HepG2 (cell line): ENCODE data around the gene IGF2BP1. TPM values are rescaled to one million over a fixed set of nuclear protein-coding genes. Genes with fewer than 3 reads are reported as not detected.

Experiments
- ATAC-seq: fragments of 200-7000 bp; cut with Tn5 transposase; 3 replicates; pipeline ENCODE4 v1.9.1; 2020; ENCODE audit warnings: mild to moderate bottlenecking, moderate library complexity
- BruUV-seq: library from RNA; stranded (reverse); fragments of 400-500 nt; replicated peaks from 2 replicates; lab custom pipeline; 2021; lab: Mats Ljungman, UMichigan
- CTCF ChIA-PET: fragments of 300-600 bp; formaldehyde crosslinking; extraction: SDS; loops from one replicate; lab custom pipeline; 2021; ENCODE audit warnings: low total read pairs, inconsistent platforms, low intra/inter-chr PET ratio; lab: Yijun Ruan, JAX
- POLR2A ChIA-PET: fragments of 350-600 bp; sonication (Branson Sonifier 250); formaldehyde crosslinking; loops from one replicate; lab custom pipeline; 2020; ENCODE audit warnings: antibody characterized with exemption, inconsistent platforms; lab: Yijun Ruan, JAX
- DNase-seq: peaks from one replicate; pipeline ENCODE4 v3.0.0-alpha.2; 2015; ENCODE audit warnings: low spot score
- FAIRE-seq: peaks from 3 replicates; lab custom pipeline; 2011; peaks lifted over from hg19 to GRCh38; lab: Jason Lieb, UNC
- H2AFZ ChIP-seq: one replicate; pipeline ENCODE4 v1.6.1; 2011; ENCODE audit warnings: low read length, inconsistent platforms
- H3K27ac ChIP-seq: fragments of 300-600 bp; 3 replicates; pipeline ENCODE4 v1.8.0; 2011; ENCODE audit warnings: mixed run types, mild to moderate bottlenecking, mixed read lengths, low read length, inconsistent platforms; ENCODE audit not compliant: insufficient read depth; ENCODE audit errors: extremely low read length
- H3K27me3 ChIP-seq, 2 experiments: fragments of 200-600 bp in 1 of 2; 2 replicates in 1 of 2; 3 replicates in 1 of 2; pipeline versions ENCODE4 v1.6.0 to v1.8.0; 2011; ENCODE audit warnings: low read length in 2 of 2, mild to moderate bottlenecking in 2 of 2, moderate library complexity in 2 of 2, inconsistent platforms in 1 of 2; ENCODE audit not compliant: insufficient read depth in 2 of 2, control insufficient read depth in 1 of 2
- H3K36me3 ChIP-seq, 2 experiments: fragments of 200-600 bp in 1 of 2; replicated peaks in 1 of 2; 2 replicates in 1 of 2; 3 replicates in 1 of 2; pipeline versions ENCODE4 v1.5.1 to v1.8.0; 2011; ENCODE audit warnings: low read length in 2 of 2, inconsistent platforms in 1 of 2; ENCODE audit not compliant: insufficient read depth in 2 of 2, control insufficient read depth in 1 of 2
- H3K4me1 ChIP-seq: 2 replicates; pipeline ENCODE4 v1.5.1; 2012; ENCODE audit warnings: low read length, inconsistent platforms; ENCODE audit not compliant: insufficient read depth
- H3K4me2 ChIP-seq: 2 replicates; pipeline ENCODE4 v1.6.0; 2011; ENCODE audit warnings: low read depth, low read length, inconsistent platforms
- H3K4me3 ChIP-seq, 3 experiments: fragments of 200-600 bp in 1 of 3; sonication (generic), shearing (Covaris generic) in 1 of 3; replicated peaks in 1 of 3; 2 replicates each; pipeline ENCODE4 v1.5.1; 2011 to 2016; ENCODE audit warnings: low read length in 3 of 3, inconsistent platforms in 2 of 3, low read depth in 2 of 3, mild to moderate bottlenecking in 2 of 3, control low read depth in 1 of 3, mixed read lengths in 1 of 3; ENCODE audit not compliant: insufficient read depth in 1 of 3
- H3K79me2 ChIP-seq: one replicate; pipeline ENCODE4 v1.6.1; 2011; ENCODE audit warnings: low read length, inconsistent platforms; ENCODE audit not compliant: insufficient read depth
- H3K9ac ChIP-seq: 2 replicates; pipeline ENCODE4 v1.6.0; 2011; ENCODE audit warnings: mild to moderate bottlenecking, low read depth, low read length, inconsistent platforms; ENCODE audit not compliant: insufficient read depth
- H3K9me3 ChIP-seq: 2 replicates; pipeline ENCODE4 v1.5.1; 2012; ENCODE audit warnings: mild to moderate bottlenecking, low read length
- H4K20me1 ChIP-seq: 2 replicates; pipeline ENCODE4 v1.6.0; 2011; ENCODE audit warnings: inconsistent platforms, mild to moderate bottlenecking, low read length, moderate library complexity; ENCODE audit not compliant: insufficient read depth
- ATAD3A ChIP-seq: sonication (generic); formaldehyde crosslinking; IDR thresholded peaks from 2 replicates; pipeline ENCODE4 v1.4.0; 2020; ENCODE audit warnings: missing genetic modification reagents
- ETV5 ChIP-seq: IDR thresholded peaks from 2 replicates; pipeline ENCODE4 v1.6.1; 2018; ENCODE audit warnings: missing biosample characterization, missing genetic modification reagents, inconsistent platforms, borderline replicate concordance
- HOXA5 ChIP-seq: sonication (generic); formaldehyde crosslinking; IDR thresholded peaks from 2 replicates; pipeline ENCODE4 v1.4.0; 2020; ENCODE audit warnings: missing genetic modification reagents
- MXD4 ChIP-seq: IDR thresholded peaks from 2 replicates; pipeline ENCODE4 v1.6.1; 2016; ENCODE audit warnings: mild to moderate bottlenecking, missing biosample characterization, missing genetic modification reagents
- PAX8 ChIP-seq: sonication (generic); formaldehyde crosslinking; IDR thresholded peaks from 2 replicates; pipeline ENCODE4 v1.8.0; 2022; ENCODE audit warnings: mild to moderate bottlenecking, missing genetic modification reagents, borderline replicate concordance
- SETDB1 ChIP-seq: sonication (generic); formaldehyde crosslinking; IDR thresholded peaks from 2 replicates; pipeline ENCODE4 v1.5.1; 2020; ENCODE audit warnings: missing genetic modification reagents, mild to moderate bottlenecking, borderline replicate concordance
- SIN3B ChIP-seq: fragments of 150-350 bp; IDR thresholded peaks from 2 replicates; pipeline ENCODE4 v1.6.1; 2014; ENCODE audit warnings: low read length
- THYN1 ChIP-seq: sonication (generic); formaldehyde crosslinking; IDR thresholded peaks from 2 replicates; pipeline ENCODE4 v1.8.1; 2023; ENCODE audit warnings: low read depth, mild to moderate bottlenecking, moderate library complexity, missing genetic modification reagents, borderline replicate concordance
- TOPORS ChIP-seq: sonication (generic); formaldehyde crosslinking; IDR thresholded peaks from 2 replicates; pipeline ENCODE4 v1.8.0; 2023; ENCODE audit warnings: mild to moderate bottlenecking, missing genetic modification reagents
- ZEB1 ChIP-seq: IDR thresholded peaks from 2 replicates; pipeline ENCODE4 v1.6.1; 2012; ENCODE audit warnings: mild to moderate bottlenecking, low read depth, inconsistent platforms; ENCODE audit not compliant: insufficient replicate concordance
- ZNF292 ChIP-seq: sonication (generic); formaldehyde crosslinking; IDR thresholded peaks from 2 replicates; pipeline ENCODE4 v1.8.1; 2022; ENCODE audit warnings: mild to moderate bottlenecking, low read depth, missing genetic modification reagents, borderline replicate concordance
- ZNF326 ChIP-seq: sonication (generic); formaldehyde crosslinking; IDR thresholded peaks from 2 replicates; pipeline ENCODE4 v1.4.0; 2020; ENCODE audit warnings: missing genetic modification reagents, borderline replicate concordance
- ZNF605 ChIP-seq: sonication (generic); formaldehyde crosslinking; IDR thresholded peaks from 2 replicates; pipeline ENCODE4 v1.8.0; 2022; ENCODE audit warnings: mild to moderate bottlenecking, missing genetic modification reagents
- ZNF614 ChIP-seq: IDR thresholded peaks from 2 replicates; pipeline ENCODE4 v1.6.1; 2018; ENCODE audit warnings: missing biosample characterization, missing genetic modification reagents, inconsistent platforms, borderline replicate concordance
- ZNF709 ChIP-seq: sonication (generic); formaldehyde crosslinking; IDR thresholded peaks from 2 replicates; pipeline ENCODE4 v1.5.0; 2020; ENCODE audit warnings: mild to moderate bottlenecking, missing genetic modification reagents
- ZNF75D ChIP-seq: sonication (generic); formaldehyde crosslinking; IDR thresholded peaks from 2 replicates; pipeline ENCODE4 v1.8.1; 2023; ENCODE audit warnings: missing genetic modification reagents, mild to moderate bottlenecking, borderline replicate concordance
- WGBS: methylation state at CpG from one replicate; pipeline ENCODE4 v1.1.6; 2017; ENCODE audit warnings: low lambda C conversion rate; 5-methylcytosine and 5-hydroxymethylcytosine counted together
- in situ Hi-C: cut with HindIII; loops from 2 replicates; pipeline ENCODE4 v1.10.0; 2017; ENCODE audit warnings: low pct_unique_long_range_greater_than_20kb; ENCODE audit not compliant: extremely low pct_ligation_motif_present
- intact Hi-C: fragments of 100-400 bp; cut with micrococcal nuclease; formaldehyde crosslinking; loops from one replicate; pipeline ENCODE4 v1.10.0; 2022; ENCODE audit not compliant: unreplicated experiment
- polyA plus RNA-seq, 8 experiments: library from polyadenylated mRNA; depleted of rRNA in 3 of 8; stranded (reverse) in 7 of 8; unstranded in 1 of 8; fragments of >200 nt; fragmentation: Illumina TruSeq in 4 of 8; extraction: Trizol in 4 of 8; gene quantifications; 2 replicates each; pipeline versions ENCODE4 v1.2.1 to v1.2.3, GENCODE V29; 2011 to 2016; ENCODE audit warnings: low read depth in 4 of 8, missing spikeins in 1 of 8, mixed read lengths in 1 of 8; ENCODE audit not compliant: insufficient read depth in 1 of 8
- total RNA-seq, 5 experiments: library from RNA; depleted of rRNA; stranded (reverse); fragments of >200 nt; fragmentation: Illumina TruSeq; extraction: Trizol; gene quantifications; 2 replicates each; pipeline ENCODE4 v1.2.3, GENCODE V29; 2016; ENCODE audit warnings: low read depth in 1 of 5
- TF ChIP-seq, protein P1 (sequence below): sonication (generic); formaldehyde crosslinking; IDR thresholded peaks from 2 replicates; pipeline ENCODE4 v1.5.0; 2020; ENCODE audit warnings: missing genetic modification reagents

IGF2BP1 gene
- total and polyA plus RNA-seq, 2 of the 13 experiments (the other 11 are each of a cell fraction or from before 2014, with no cell fraction given), result 29.7 to 75.1 TPM

DNA sequence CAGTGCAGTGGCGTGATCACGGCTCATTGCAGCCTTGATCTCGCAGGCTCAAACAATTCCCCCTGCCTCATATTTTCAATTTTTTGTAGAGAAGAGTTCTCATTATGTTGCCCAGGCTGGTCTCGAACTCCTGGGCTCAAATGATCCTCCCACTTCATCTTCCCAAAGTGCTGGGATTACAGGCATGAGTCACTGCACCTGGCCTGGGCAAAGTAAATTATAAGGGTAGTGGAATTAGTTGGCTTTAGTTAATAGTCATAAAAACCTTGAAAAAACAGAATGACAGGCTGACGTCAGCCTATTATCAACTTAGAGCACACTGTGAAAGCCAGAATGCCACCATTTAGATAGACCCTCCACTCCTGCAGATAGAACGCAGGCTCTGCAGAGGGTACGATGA is 91.9 kb downstream of the IGF2BP1 start:
- no peaks in the 10 kb centered on the region; a peak in 2 of 5 replicates for H3K27me3 ChIP-seq
- in situ Hi-C loops, result no loop called here
- DNase-seq (no peak), ATAC-seq (no peak), FAIRE-seq (no peak)
- H4K20me1 ChIP-seq, result no peaks in the 10 kb centered on the region
- CTCF ChIA-PET, result no interaction called here
- H3K36me3 ChIP-seq, result no peaks in the 10 kb centered on the region
- H3K9me3 ChIP-seq, result no peaks in the 10 kb centered on the region
- H3K4me3 ChIP-seq, result no peak overlapping the region
- TF ChIP-seq PAX8 (no peak), SIN3B (no peak), ZNF326 (CRISPR knock-in tag) (no peak), ZNF709 (CRISPR knock-in tag) (no peak), MXD4 (no peak), ZNF614 (CRISPR knock-in tag) (no peak), ATAD3A (CRISPR knock-in tag) (no peak), ZNF605 (CRISPR knock-in tag) (no peak), ZNF292 (CRISPR knock-in tag) (no peak), ETV5 (CRISPR knock-in tag) (no peak), HOXA5 (CRISPR knock-in tag) (no peak), ZEB1 (no peak), SETDB1 (CRISPR knock-in tag) (no peak), TOPORS (no peak), THYN1 (CRISPR knock-in tag) (no peak), ZNF75D (CRISPR knock-in tag) (no peak)
- TF ChIP-seq, protein P1, sequence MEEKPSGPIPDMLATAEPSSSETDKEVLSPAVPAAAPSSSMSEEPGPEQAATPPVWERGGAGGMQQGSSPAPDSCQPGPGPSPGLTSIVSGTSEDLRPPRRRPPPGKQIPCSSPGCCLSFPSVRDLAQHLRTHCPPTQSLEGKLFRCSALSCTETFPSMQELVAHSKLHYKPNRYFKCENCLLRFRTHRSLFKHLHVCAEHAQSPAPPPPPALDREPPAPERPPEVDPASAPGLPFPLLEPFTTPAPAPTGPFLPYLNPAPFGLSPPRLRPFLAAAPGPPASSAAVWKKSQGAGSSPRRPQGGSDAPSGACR (CRISPR knock-in tag), result no peak
- intact Hi-C loops, result no loop called here
- WGBS, result 69% methylated on average over 7 of the region's 7 CpGs
- no peak overlapping the region for H3K4me2 ChIP-seq
- H2AFZ ChIP-seq, result no peak overlapping the region
- POLR2A ChIA-PET, result no interaction called here
- H3K4me1 ChIP-seq, result peaks cover 23% of the 10 kb centered on the region
- no TSS peak for BruUV-seq
- H3K27ac ChIP-seq, result no peak overlapping the region
- H3K79me2 ChIP-seq, result no peaks in the 10 kb centered on the region
- H3K9ac ChIP-seq, result no peak overlapping the region
